ENCODE measurements around the gene PGM5.
"Not testable (repeated sequence)": the region's sequence is repeated elsewhere in the genome, so short reads cannot be mapped to it uniquely, and the experiment has no call there.

PGM5 gene

DNA sequence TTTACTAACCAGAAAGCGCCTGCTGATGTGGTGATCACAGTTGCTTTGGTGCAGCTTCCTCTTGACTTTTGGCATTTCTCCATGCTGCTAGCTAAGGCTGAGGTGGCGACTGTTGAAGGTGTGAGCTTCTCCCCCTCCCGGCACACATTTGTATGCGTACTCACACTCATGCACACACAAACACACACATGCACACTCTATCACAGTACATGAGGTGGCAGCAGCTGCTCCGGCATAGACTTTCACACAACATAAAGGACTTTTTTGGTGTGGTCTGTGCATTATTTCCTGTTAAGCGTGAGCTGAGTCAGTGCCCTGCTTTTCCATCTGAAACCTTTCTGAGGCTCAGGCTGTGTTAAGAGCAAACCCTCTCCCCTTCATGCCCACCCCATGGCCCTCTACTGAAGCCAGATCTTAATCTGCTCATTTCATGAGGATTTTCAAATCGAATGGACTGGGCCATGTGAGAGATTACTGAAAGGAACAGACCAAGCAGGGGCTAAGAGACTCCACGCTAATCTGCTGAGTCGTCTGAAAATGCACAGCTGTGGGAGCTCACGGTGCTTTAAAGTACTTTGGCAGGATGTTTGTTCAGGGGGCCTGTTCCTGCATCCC is 10.6 kb downstream of the PGM5 start:
- not testable (repeated sequence) for DNase-seq (ENCODE audit: insufficient read length); FAIRE-seq

DNA sequence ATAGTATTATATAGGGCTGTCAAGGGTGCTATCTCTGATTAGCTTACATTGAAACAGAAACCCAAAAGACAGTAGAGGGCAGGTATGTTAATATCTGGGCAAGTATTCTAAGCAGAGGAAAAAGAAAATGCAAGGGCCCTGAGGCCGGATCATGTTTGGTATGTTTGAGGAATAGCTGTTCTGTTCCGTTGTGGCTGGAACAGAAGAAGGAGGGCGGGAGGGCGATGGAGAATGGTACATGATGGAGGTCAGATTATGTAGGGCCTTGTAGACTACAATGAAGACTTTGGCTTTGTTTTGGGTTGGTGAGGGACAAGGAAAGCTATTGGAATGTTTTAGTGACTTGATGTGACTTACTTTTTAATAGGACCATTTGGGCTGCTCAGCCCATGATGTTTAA is 19.4 kb downstream of the PGM5 start:
- DNase-seq (ENCODE audit: insufficient read length); FAIRE-seq: not testable (repeated sequence)

DNA sequence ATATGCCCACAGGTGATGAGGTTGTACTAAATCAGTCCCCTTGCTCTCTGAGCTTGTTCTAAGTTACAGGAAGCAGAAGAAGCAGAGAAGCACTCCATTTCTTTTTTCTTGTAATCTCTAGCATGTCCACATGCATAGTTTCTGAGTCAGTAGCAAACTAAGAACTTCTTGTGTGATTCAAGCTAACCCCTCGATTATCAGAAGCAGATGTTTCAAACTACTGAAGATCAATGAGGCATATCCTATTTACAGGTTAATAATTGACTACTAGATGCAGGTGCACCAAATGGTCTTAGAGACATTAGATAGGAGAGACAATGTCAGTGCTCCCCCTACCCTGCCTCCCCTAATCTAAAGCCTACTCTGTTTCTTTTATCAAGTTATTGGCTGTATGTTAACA is 21.3 kb downstream of the PGM5 start:
- not testable (repeated sequence) for DNase-seq (ENCODE audit: insufficient read length); FAIRE-seq

DNA sequence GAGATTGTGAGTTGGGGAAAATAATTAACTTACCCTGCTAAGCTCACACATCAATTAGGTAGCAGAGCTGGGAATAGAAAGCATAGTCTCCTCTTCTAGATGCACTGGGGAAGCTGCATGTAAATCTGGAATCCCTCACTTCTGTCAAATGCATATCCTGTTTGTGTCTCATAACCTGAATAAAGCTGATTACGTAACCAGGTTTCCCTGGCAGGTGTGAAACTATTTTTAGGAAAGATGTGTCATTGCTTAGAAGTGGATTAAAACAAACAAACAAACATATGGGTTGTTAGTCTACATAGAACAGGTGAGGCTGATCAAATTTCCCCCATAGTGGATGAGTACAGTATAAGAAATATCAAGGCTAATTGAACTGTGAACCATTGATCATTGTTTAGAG is 27.5 kb downstream of the PGM5 start:
- FAIRE-seq; DNase-seq (ENCODE audit: insufficient read length): not testable (repeated sequence)

DNA sequence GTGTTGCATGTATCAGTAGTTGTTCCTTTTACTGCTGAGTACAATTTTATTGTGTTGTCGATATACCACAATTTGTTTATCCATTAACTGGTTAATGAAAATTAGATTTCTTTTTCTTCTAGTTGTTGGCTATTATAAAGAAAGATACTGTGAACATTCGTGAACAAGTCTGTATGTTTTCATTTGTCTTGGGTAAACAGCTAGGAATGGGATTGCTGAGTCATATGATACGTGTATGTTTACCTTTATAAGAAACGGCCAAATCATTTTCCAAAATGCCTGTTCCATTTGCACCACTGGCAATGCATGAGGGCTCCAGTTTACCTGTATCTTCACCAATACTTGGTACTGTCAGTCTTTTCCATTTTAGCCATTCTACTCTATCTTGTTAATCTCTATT is 33.1 kb downstream of the PGM5 start:
- FAIRE-seq; DNase-seq (ENCODE audit: insufficient read length): not testable (repeated sequence)

DNA sequence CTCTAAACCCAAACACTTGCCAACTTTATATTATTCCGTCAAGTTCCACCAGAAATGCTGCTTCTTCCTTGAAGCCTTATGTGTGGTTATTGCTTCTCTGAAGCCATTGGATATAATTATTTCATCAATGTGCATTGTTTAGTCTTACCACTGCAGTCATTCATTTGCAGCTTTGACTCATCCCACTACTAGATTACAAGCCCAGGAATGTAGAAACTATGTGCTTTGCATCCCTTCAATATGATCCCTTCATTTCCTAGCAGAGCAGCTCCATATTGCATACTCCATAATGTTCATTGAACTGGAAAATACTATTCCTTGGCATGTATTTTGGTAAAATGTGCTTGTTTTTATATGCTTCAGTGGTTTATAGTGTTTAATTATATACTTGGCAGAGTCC is 34.3 kb downstream of the PGM5 start:
- not testable (repeated sequence) for DNase-seq (ENCODE audit: insufficient read length); FAIRE-seq

DNA sequence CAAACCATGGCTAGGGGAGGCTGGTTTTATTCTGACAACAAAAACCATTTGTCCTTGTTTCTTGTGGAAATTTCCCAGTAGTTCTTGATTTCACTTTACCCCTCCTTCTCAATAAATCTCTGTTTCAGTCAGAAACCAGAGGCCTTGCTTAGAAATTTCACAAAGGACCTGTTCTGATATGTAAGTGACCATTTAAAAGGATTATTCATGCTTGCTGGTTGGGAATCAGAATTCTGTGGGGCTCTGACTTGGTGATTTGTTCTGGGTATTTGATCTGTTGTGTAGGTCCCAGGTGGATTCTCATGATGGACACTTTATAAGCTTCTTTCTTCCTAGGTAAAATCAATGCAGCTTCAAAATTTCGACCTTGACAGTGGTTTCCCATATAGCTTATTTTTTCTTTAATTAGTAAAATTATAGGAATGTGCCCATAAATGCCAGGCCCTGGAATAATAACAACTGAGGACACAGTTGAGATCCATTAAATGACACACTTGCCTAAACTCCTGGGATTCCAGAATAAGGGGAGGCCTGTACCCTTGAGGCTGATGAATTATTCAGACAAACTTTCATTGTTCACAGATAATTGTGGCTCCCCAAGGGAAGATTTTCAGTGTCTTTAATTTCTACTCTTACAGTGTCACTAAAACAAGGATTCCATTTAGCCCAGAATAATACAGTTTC is 40.1 kb downstream of the PGM5 start:
- not testable (repeated sequence) for FAIRE-seq; DNase-seq (ENCODE audit: insufficient read length)

DNA sequence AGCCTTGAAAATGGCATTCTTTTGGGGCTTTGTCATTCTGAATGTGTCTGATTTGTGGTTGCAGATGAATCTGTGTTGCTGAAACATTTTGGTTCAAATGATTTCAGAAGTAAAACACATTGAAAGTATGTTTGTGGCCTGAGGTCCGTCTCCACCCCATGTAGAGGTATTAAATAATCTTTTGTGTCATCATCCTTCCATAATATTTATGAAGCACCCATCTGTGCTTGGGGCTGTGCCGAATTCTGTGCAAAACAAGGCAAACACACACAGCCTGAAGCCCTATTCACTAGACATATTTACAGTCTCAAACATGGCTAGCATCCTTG is 40.6 kb downstream of the PGM5 start:
- not testable (repeated sequence) for FAIRE-seq; DNase-seq (ENCODE audit: insufficient read length)

DNA sequence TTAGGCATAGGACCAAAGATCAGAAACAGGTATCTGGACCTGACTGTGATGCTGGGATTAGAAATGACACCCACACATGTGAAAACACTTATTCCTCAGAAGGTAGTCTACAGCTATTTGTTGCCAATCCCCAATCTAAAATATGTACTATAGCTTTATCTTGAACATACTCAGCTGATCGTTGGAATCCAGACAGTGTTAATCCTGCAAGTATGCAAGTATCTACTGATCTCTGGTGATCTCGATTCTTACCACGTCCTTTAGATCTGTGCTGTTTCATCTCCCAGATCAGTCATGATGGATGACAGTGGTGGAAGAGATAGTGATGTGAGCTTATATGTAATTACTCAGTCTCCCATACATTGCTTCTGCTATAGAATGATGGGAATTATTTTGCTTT is 41.4 kb downstream of the PGM5 start:
- not testable (repeated sequence) for FAIRE-seq; DNase-seq (ENCODE audit: insufficient read length)

DNA sequence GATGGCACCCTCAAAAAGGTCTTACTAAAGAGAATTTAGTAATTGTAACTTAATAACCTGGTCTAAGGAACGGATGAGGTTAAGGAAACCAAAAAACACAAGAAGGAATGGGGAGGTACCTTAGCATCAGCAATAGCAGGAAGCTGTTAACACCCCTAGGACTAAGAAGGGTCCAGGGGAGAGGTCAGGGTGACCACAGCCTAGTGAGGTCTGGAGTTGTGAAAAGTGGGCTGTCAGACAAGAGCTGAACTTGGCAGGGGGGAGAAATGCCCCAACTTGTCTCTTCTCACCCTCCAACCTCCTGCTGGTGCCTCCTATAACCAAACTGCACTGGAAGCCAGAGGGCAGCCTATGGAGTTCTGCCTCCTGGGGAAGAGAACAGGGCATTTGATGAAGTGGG is 41.9 kb downstream of the PGM5 start:
- FAIRE-seq: not testable (repeated sequence)

DNA sequence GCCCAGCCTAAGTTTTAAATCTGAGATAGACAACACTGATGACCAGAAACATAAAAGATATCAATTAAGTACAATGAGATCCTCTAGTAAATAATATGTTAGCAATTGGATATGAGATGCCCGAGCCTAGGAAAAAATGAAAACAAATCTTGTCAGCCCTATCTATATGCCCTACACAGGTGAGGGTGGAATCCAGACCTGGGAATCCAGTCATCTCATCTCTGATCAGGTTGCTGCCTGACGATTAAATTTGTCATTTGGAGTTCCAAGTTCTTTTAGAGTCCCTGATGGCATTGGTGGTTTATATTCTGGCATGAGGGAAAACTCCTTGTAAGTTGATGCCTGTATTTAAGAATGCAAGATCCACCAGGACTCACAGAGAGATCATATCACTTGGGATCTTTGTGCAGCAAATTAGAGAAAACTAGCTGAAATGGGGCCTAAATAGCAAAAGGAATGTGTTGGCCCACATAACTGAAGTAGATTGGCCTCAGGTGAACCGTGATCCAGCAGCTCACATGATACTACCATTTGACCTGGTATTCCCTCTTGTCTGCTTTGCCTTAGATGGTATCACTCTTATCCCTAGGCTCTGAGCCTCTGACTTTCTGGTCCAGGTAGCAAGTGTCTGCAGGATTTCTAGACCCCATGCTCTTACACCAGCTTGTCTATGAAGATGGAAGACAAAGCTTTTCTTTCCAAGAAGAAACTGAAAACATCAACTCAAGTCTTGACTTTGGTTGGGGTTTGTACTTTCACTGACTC is 48.2 kb downstream of the PGM5 start:
- not testable (repeated sequence) for FAIRE-seq; DNase-seq (ENCODE audit: insufficient read length)

More for the DNA sequence above, 41.9 kb downstream of the PGM5 start:
- not testable (repeated sequence) for DNase-seq (ENCODE audit: insufficient read length)

DNA sequence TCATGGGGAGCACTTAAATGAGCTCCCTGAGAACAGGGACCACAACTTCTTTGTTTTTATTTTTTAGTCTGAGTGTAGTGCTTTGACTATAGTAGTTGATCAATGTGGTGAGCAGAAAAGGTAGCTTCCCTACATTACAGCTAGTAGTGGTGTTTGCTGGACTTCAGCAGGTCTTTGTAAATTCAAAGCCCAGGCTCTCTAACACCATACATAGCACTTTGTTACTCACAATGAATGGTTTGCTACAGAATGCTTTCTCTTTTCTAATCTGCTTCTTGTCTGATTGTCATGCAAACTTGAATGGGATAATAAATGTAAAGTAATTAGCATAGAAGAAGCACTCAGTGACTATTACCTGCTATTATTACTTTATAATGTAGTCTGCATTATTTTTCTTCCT is 55.5 kb downstream of the PGM5 start:
- not testable (repeated sequence) for FAIRE-seq

DNA sequence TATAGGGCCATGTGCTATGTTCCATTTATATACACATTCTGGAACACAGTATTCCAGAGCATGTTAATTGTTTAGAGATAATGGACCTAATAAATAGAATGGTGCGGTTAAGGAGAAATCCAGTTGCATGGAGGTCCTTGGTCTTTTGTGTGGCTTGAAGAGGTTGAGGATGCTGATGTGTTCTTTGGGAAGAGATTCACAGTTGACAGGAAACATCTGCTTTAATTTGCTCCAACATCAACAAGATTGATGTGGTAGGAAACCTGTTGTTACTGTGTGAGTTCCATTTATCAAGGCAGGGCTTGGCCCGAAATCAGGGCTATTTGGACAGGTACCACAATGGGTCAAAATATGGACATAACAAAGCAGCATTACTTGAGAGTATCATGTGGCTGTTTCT is 56.3 kb downstream of the PGM5 start:
- DNase-seq (ENCODE audit: insufficient read length); FAIRE-seq: not testable (repeated sequence)

More for the DNA sequence above, 55.5 kb downstream of the PGM5 start:
- not testable (repeated sequence) for DNase-seq (ENCODE audit: insufficient read length)

DNA sequence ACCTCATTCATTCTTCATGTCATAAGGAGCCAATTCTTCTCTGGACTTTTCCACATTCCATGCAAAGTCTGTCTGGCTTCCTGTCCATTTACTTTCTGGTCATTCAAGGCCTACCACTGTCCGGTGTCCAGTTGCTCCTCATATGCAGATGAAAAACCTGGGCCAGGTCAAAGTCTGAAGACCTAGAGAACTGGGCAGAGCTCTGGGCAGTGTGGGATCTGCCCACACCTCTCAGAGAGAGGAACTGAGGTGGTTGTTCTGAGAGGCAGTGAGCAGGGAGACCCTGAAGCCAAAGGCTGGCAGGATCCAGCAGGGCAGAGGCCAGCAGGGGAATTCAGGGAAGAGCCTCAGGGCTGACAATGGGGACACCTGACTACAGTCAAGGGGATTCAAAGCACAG is 58.7 kb downstream of the PGM5 start:
- FAIRE-seq; DNase-seq (ENCODE audit: insufficient read length): not testable (repeated sequence)

DNA sequence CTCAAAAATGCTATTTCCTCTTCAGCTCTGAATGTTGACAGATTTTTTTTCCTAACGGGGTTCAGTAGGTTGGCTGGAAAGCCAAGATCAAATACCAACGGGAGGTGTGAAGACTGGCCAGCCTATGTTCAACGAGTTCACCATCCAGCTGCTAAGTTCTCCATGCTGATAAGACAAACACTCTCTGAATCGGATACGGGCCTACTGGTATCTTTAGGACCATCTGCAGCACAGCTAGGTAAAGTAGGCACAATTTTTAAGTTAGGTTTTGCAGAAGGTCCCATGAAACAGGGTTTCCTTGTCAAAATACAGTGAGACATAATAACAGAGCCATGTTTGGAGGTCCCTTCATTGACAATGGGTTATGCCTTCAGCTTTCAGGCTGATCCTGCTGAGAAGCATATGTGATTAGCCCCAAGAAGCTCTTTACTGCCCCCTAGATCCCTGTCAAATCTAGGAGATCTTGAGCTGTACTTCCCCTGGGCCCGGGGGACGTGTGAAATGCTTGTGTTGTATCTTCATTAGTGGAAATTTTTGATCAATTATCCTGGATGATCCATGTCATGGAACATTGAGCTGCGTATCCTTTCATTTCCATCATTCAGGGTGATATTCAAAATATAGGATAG is 60.6 kb downstream of the PGM5 start:
- DNase-seq (ENCODE audit: insufficient read length) (no peak), FAIRE-seq (no peak)
- TF ChIP-seq POLR2A (IDR thresholded peaks at IDR 0.05; ENCODE audit: low read depth, low read length): no peak
- TF ChIP-seq TAF1 (IDR thresholded peaks at IDR 0.05; ENCODE audit: borderline replicate concordance, low read depth, low read length): no peak
- no peak for TF ChIP-seq POLR2AphosphoS5 (IDR thresholded peaks at IDR 0.05; ENCODE audit: low read depth, low read length)
